Cortex of kidney (tissue), 1 donor: ENCODE measurements around the gene GPR176.

Experiments used
- DNase-seq: peaks from one replicate; lab custom pipeline; 2025; lab: John Stamatoyannopoulos, UW

Gene GPR176

DNA sequence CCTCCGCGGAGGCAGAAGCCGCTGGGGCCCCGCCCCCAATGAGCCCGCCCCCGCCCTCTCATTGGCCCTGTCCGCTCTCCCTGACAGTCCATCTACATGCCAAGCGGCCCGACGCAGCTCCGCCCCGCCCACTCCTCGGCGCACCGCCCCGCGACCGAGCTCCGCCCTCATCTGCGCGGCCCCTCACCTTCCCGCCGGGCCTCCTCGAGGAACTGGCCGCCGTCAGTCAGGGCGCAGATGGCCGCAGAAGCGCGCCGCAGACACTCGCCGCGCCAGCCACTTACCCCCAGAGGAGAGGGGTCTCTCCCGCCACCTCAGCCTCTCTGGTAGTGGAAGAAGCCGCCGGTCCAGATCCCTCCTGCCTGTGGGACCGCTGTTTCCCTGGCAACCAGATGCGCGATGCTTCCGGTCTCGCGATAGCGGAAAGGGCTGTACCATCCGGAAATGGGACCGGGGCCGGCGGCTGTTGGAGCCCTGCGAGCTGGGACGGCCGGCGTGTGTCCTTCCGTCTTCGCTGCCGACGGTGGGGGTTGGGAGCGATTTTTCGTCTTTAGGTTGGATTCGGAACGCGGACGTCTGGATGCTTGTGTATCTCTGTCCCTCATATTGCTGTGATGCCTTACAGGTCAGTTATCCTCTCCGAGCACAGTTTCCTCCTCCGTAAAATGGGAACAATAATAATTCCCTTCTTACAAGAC is 137.5 kb downstream of the GPR176 start, which contains the start of gene FSIP1:
FSIP1 (minus strand) TSS at position 401 of the 698 bp plus-strand sequence. CDS start 6,317 bp downstream, outside the sequence.
- DNase-seq, result peak; percentile 71

DNA sequence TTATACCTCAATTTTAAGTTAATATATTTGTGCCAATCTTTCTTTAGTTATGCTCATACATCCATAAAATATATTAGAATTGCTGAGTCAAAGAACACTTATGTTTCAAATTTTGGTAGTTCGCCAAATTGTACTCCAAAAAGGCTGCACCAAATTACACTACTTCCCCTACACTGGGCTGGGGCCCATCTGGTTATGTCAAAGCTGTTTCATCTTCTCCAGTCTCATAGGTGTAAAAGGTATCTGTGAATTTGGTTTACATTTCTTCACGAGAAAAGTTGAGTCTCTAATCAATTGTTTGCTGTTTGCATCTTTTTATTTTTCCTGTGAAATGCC is 138.1 kb downstream of the GPR176 start:
- DNase-seq, result no peak

DNA sequence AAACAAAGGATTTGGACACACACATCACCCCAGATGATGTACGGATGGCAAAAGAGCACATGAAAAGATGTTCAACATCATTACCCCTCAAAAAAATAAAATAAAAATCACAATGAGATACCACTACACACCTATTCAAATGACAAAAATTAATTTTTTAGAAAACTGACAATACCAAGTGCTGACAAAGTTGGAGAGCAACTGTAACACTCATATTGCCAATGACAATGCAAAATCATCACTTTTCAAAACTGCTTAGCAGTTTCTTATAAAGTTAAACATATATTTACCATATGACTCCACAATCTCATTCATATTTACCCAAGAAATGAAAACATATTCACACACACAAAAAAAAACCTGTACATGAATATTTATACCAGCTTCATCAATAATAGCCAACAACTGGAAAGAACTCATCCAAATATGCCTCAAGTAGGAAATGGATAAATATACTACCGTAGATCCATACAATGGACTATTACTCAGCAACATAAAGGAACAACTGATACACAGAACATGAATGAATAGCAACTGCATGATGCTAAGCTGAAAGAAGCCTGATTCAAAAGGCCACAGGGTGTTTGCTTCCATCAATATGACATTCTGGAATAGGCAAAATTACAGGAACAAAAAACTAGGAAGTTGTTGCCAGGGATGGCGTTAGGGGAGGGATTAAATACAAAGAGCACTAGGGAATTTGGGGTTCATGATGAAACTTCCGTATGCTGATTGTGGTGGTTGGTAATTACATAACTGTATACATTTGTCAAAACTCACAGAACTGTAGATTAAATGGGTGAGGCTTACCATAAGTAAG is 138.7 kb downstream of the GPR176 start:
- no peak for DNase-seq

- DNase-seq, result no peak
These were observed 142.0 kb downstream of the GPR176 start for GRCh38 chr15:39778021-39778420.

- DNase-seq, result no peak
These were observed 142.6 kb downstream of the GPR176 start for GRCh38 chr15:39777496-39777895.

- DNase-seq, result no peak
These were observed 144.0 kb downstream of the GPR176 start for GRCh38 chr15:39776068-39776467.

- no peak for DNase-seq
These were observed 145.3 kb downstream of the GPR176 start for GRCh38 chr15:39774688-39775267.

GRCh38 chr15:39770748-39771689 is 149.0 kb downstream of the GPR176 start:
- DNase-seq, result no peak

DNA sequence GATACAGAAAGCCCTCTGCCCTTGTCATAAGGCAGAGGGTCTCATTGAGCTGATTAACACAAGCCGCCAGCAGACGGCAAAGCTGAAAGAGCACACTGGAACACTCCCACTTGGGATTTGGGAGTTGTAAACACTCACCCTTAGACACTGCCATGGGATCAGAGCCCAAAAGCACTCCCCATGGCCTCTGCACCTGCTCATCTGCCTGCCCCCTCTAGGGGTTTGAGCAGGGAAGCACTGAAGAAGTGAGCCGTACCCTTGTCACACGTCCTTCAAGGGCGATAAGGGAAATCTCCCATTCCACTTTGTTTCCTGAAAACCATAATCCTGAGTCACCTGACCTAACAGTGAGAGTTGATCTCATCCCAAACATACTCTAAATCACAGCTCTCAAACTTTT is 152.1 kb downstream of the GPR176 start:
- no peak for DNase-seq

DNA sequence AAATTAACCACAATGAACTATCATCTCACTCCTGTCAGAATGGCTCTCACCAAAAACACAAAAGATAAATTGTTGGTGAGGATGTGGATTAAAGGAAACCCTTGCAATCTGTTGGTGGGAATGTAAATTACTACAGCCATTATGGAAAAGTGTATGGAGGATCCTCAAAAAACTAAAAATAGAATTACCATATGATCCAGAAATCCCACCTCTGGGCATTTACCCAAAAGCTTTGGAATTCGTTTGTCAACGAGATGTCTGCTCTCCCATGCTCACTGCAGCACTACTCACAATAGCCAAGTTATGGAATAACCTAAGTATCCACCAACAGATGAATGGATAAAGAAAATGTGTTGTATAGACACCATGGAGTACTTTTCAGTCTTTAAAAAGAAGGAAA is 159.1 kb downstream of the GPR176 start:
- DNase-seq, result no peak

DNA sequence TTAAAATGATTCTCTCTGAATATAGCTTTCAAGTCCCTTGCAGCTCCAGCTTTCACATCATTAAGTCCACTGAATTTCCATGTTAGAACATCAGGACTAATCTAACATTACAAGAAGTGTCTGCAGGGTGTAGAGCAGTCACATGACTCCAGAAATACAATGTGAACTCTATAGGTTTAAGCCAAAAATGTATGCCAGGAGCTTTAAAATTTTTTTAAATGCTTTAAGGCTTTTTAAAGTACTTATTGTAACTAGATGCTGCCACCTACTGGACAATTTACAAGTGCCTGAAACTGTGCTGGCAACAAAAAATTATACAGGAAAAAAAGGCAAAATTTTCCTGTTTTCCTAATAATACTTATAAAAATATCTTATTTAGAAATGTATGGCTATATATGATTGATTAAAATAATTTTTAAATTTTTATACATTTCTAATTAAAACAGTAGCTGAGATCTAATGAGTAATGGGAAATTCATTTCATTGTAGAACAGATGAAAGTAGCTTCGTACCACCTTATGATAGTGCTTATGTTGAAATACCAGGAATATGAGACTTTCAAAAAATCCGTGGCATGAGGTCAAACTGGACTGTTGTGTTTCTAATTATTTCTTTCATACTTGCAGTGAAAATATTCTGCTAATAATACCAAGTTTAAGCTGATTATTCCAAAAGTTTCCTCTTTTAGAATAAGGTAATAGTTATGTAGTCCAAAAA is 163.1 kb downstream of the GPR176 start:
- no peak for DNase-seq

GRCh38 chr15:39752991-39753390 is 167.1 kb downstream of the GPR176 start:
- no peak for DNase-seq

DNA sequence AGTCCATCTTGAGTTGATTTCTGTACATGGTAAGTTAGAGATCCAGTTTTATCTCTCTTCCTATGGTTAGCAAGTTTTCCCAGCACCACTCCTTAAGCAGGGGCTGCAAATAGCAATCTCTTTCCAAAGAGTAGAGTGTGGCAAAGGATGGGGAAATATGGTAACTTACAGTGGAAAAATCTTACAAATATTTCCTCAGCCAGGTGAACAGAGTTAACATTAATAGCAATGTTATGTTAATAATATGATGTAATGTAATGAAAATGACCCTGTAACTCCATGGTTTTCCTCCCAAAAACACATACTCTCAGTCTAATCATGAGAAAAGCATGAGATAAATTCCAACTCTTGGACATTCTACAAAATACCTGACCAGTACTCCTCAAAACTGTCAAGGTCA is 167.8 kb downstream of the GPR176 start:
- DNase-seq, result no peak
